Small intestine (tissue), 7 donors: ENCODE results near the gene TCF21. TPM values are rescaled to one million over a fixed set of nuclear protein-coding genes. Genes with fewer than 3 reads are reported as not detected.

Source experiments
- DNase-seq, 2 donors: peaks; one replicate each; pipeline versions ENCODE4 v3.0.0 to v3.0.0-alpha.2; 2013
- FAIRE-seq: peaks from 2 replicates; lab custom pipeline; 2012; peaks lifted over from hg19 to GRCh38; lab: Jason Lieb, UNC
- H3K27ac ChIP-seq, 3 donors: one replicate each; pipeline ENCODE4 v1.5.1; 2013; ENCODE audit warnings: low read length in 2 of 3, mild to moderate bottlenecking in 2 of 3, control low read depth in 1 of 3, inconsistent platforms in 1 of 3, low read depth in 1 of 3, moderate library complexity in 1 of 3
- H3K27me3 ChIP-seq, 3 donors: one replicate each; pipeline ENCODE4 v1.6.1; 2013; ENCODE audit warnings: low read length in 3 of 3, inconsistent platforms in 1 of 3; ENCODE audit not compliant: control insufficient read depth in 3 of 3, insufficient read depth in 3 of 3
- H3K36me3 ChIP-seq, 3 donors: one replicate each; pipeline ENCODE4 v1.6.1; 2013; ENCODE audit warnings: low read length in 3 of 3, inconsistent platforms in 1 of 3, low read depth in 1 of 3, mild to moderate bottlenecking in 1 of 3, moderate library complexity in 1 of 3; ENCODE audit not compliant: control insufficient read depth in 3 of 3, insufficient read depth in 2 of 3
- H3K4me1 ChIP-seq, 3 donors: one replicate each; pipeline ENCODE4 v1.6.1; 2013; ENCODE audit warnings: low read length in 2 of 3, inconsistent platforms in 1 of 3, low read depth in 1 of 3, mild to moderate bottlenecking in 1 of 3, moderate library complexity in 1 of 3; ENCODE audit not compliant: control insufficient read depth in 3 of 3, insufficient read depth in 2 of 3
- H3K4me3 ChIP-seq, 3 donors: one replicate each; pipeline ENCODE4 v1.5.1; 2013; ENCODE audit warnings: low read length in 3 of 3, control low read depth in 1 of 3, inconsistent platforms in 1 of 3, low read depth in 1 of 3, mild to moderate bottlenecking in 1 of 3, moderate library complexity in 1 of 3
- H3K9me3 ChIP-seq, 2 donors: one replicate each; pipeline ENCODE4 v1.6.1; 2013; ENCODE audit warnings: low read depth in 1 of 2, low read length in 1 of 2; ENCODE audit not compliant: control insufficient read depth in 2 of 2, insufficient read depth in 1 of 2
- WGBS, 3 donors: extraction: QIAGEN DNeasy Blood & Tissue Kit; methylation state at CpG; one replicate each; pipeline ENCODE4 v1.1.7; 2013; 5-methylcytosine and 5-hydroxymethylcytosine counted together
- polyA plus RNA-seq, 4 donors: library from polyadenylated mRNA; stranded (reverse) in 3 of 4; unstranded in 1 of 4; fragments of 200-250 nt in 3 of 4; fragments of 120-200 nt in 1 of 4; gene quantifications; one replicate each; pipeline versions ENCODE4 v1.2.1 to v1.2.3, GENCODE V29; 2013
- donor health status: healthy with polysubstance abuse.
- donor health status: control.
- donor health status: control.
- donor health status: Bipolar disorder and iron deficiency.
- donor health status: healthy.

TCF21 gene
- polyA plus RNA-seq, 4 donors = 0.45 to 15.8 (median 8.8) TPM

- FAIRE-seq (no peak), DNase-seq (peak; percentile 67 to 88)
- Histone ChIP-seq H3K9me3 (no peaks in the 10 kb centered on the region), H3K36me3 (peaks cover 0 to 13% (median 0%) of the 10 kb centered on the region in 3 donors), H3K4me1 (peaks cover 6 to 35% (median 13%) of the 10 kb centered on the region in 3 donors), H3K4me3 (peak overlapping the region in 2 of 3 donors; percentile 22 to 39), H3K27ac (peak overlapping the region in 2 of 3 donors; percentile 49 to 74), H3K27me3 (peaks cover 4 to 45% (median 15%) of the 10 kb centered on the region in 3 donors)
- WGBS, 3 donors = 5 to 21% (median 10%) methylated on average over 5 of the region's 5 CpGs
Measured at GRCh38 chr6:133896344-133896721, 7.4 kb downstream of the TCF21 start.

- peaks cover 0 to 7% (median 0%) of the 10 kb centered on the region in 3 donors for H3K36me3 ChIP-seq
- H3K9me3 ChIP-seq = no peaks in the 10 kb centered on the region
- peaks cover 4 to 29% (median 12%) of the 10 kb centered on the region in 3 donors for H3K27me3 ChIP-seq
- no peak for DNase-seq
- H3K4me3 ChIP-seq = no peak overlapping the region
- H3K27ac ChIP-seq = no peak overlapping the region
- no peak for FAIRE-seq
- 11 to 27% (median 22%) methylated on average over 1 of the region's 1 CpG for WGBS, 3 donors
- H3K4me1 ChIP-seq = peaks cover 6 to 30% (median 13%) of the 10 kb centered on the region in 3 donors
Measured at GRCh38 chr6:133898263-133898662, 9.3 kb downstream of the TCF21 start.

GRCh38 chr6:133899556-133899955, 10.6 kb downstream of the TCF21 start:
- Histone ChIP-seq H3K27ac (no peak overlapping the region), H3K36me3 (peaks cover 0 to 2% (median 0%) of the 10 kb centered on the region in 3 donors), H3K9me3 (no peaks in the 10 kb centered on the region), H3K27me3 (peaks cover 0 to 16% (median 8%) of the 10 kb centered on the region in 3 donors), H3K4me1 (peaks cover 6 to 25% (median 11%) of the 10 kb centered on the region in 3 donors), H3K4me3 (no peak overlapping the region)
- no peak for FAIRE-seq
- DNase-seq = no peak

GRCh38 chr6:133903855-133904254, 14.9 kb downstream of the TCF21 start:
- Histone ChIP-seq H3K27ac (no peak overlapping the region), H3K27me3 (peaks cover 0 to 7% (median 0%) of the 10 kb centered on the region in 3 donors), H3K4me1 (peaks cover 0 to 5% (median 0%) of the 10 kb centered on the region in 3 donors), H3K4me3 (no peak overlapping the region), H3K9me3 (no peaks in the 10 kb centered on the region), H3K36me3 (no peaks in the 10 kb centered on the region)
- WGBS, 3 donors = 81 to 94% (median 91%) methylated on average over 2 of the region's 2 CpGs
- FAIRE-seq (peak; percentile 36), DNase-seq (no peak)

- peaks cover 0 to 7% (median 0%) of the 10 kb centered on the region in 3 donors for H3K27me3 ChIP-seq
- H3K4me1 ChIP-seq = peaks cover 0 to 5% (median 0%) of the 10 kb centered on the region in 3 donors
- FAIRE-seq = no peak
- no peak overlapping the region for H3K27ac ChIP-seq
- H3K4me3 ChIP-seq = no peak overlapping the region
- no peak for DNase-seq
- 48 to 73% (median 62%) methylated on average over 1 of the region's 1 CpG for WGBS, 3 donors
- no peaks in the 10 kb centered on the region for H3K9me3 ChIP-seq
- H3K36me3 ChIP-seq = no peaks in the 10 kb centered on the region
Measured at GRCh38 chr6:133906050-133906449, 17.1 kb downstream of the TCF21 start.

- WGBS, 3 donors = 4 to 6% (median 4%) methylated on average over 8 of the region's 8 CpGs
- no peak for FAIRE-seq
Measured at GRCh38 chr6:133916650-133917151, 27.8 kb downstream of the TCF21 start.

GRCh38 chr6:133917781-133918180, 28.9 kb downstream of the TCF21 start:
- Histone ChIP-seq H3K4me1 (no peaks in the 10 kb centered on the region), H3K4me3 (no peak overlapping the region), H3K27ac (no peak overlapping the region), H3K36me3 (no peaks in the 10 kb centered on the region), H3K9me3 (no peaks in the 10 kb centered on the region), H3K27me3 (no peaks in the 10 kb centered on the region)
- FAIRE-seq (no peak), DNase-seq (no peak)
- 81 to 95% (median 83%) methylated on average over 4 of the region's 4 CpGs for WGBS, 3 donors

More at GRCh38 chr6:133916650-133917151, 27.8 kb downstream of the TCF21 start:
- Histone ChIP-seq H3K36me3 (no peaks in the 10 kb centered on the region), H3K27me3 (no peaks in the 10 kb centered on the region), H3K27ac (no peak overlapping the region), H3K4me1 (no peaks in the 10 kb centered on the region), H3K9me3 (no peaks in the 10 kb centered on the region), H3K4me3 (no peak overlapping the region)
- DNase-seq = peak; percentile 84 to 91

- FAIRE-seq = no peak
- no peak overlapping the region for H3K4me3 ChIP-seq
- no peaks in the 10 kb centered on the region for H3K4me1 ChIP-seq
- H3K9me3 ChIP-seq = no peaks in the 10 kb centered on the region
- no peak for DNase-seq
- 59 to 79% (median 63%) methylated on average over 2 of the region's 2 CpGs for WGBS, 3 donors
- no peak overlapping the region for H3K27ac ChIP-seq
- H3K36me3 ChIP-seq = no peaks in the 10 kb centered on the region
- no peaks in the 10 kb centered on the region for H3K27me3 ChIP-seq
Measured at GRCh38 chr6:133918208-133918930, 29.5 kb downstream of the TCF21 start.
